Jurkat, Clone E6-1 (cell line): ENCODE data around the gene RHOBTB3.
"Not testable (repeated sequence)": the region's sequence is repeated elsewhere in the genome, so short reads cannot be mapped to it uniquely, and the experiment has no call there.

Experiments
- DNase-seq: peaks from one replicate; pipeline ENCODE4 v3.0.0-alpha.2; 2011; ENCODE audit warnings: low read depth, low spot score
- H3K4me3 ChIP-seq: 2 replicates; pipeline ENCODE4 v1.5.1; 2011; ENCODE audit warnings: mild to moderate bottlenecking, low read length, control low read depth, moderate library complexity

RHOBTB3 gene

DNA sequence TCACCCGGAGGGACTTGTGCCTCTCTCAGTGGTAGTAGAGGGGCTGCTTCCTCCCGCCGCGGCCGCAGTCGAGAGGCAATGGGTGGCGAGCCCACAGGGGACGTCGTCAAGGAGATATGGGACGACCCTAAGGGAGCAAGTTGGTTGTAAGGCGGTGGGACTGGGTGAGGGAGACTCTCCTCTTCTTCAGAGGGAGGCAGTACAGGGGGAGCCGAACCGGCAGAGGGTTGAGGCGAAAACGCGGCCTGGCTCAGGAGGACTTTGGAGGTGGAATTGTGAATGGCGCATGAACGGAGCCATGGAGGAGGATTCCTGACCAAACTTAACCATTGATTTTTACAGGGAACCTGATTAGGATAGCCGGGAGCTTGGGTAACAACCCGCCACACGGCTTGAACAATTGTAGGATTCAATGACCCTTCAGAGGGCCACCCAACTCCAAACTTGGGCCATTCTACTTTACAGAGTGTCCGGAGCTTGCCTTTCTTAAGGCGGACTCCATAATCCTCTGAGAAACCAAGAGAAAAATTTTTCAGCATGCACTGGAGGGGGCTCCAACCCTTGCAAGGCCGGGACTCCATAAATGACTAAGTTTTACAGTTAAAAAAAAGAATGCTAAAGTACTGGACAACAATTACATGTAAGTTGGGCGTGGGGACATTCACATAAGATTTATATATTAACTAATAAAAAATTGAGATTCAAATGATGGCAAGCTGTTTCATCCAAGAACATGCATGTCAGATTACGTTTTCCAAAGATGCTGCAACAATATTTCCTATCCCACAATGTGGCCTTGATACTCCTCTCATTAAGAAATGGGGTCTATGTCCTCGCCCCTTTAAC, 19.4 kb upstream of the RHOBTB3 start:
- no peak for DNase-seq
- H3K4me3 ChIP-seq: no peak overlapping the region

DNA sequence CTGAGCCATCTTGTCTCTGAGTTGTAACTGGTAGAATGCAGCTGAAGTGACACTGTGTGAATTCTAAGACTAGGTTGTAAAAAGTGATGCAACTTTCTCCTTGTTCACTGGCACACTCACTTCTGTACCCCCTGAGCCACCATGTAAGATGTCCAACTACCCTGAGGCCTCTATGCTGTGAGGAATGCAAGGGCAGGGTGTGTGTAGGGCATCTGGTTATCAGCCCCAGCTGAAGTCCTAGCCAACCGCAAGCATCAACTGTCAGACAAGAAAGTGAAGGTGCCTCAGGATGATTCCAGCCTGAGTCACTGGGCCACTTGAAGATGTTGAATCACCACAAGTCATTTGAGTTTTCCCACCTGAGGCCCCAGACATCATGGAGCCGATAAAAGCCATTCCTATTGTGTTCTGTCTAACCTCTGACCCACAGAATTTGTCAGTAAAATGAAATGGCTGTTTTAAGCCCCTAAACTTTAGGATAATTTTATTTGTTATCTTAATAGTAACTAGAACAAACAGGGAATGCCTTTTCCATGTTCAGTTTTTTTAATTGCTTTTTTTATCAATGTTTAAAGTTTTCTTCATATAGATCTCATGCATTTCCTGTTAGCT, 18.7 kb upstream of the RHOBTB3 start:
- no peak overlapping the region for H3K4me3 ChIP-seq
- DNase-seq: no peak

DNA sequence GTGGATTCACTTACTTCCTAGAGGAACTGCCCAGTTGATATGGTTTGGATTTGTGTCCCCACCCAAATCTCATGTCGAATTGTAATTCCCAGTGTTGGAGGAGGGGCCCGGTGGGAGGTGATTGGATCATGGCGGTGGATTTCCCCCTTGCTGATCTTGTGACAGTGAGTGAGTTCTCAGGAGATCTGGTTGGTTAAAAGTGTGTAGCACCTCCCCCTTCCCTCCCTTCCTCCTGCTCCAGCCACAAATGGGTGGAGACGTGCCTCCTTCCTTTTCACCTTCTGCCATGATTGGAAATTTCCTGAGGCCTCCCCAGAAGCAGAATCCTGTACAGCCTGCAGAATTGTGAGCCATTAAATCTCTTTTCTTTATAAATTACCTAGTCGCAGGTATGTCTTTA, 17.9 kb upstream of the RHOBTB3 start:
- H3K4me3 ChIP-seq, DNase-seq: not testable (repeated sequence)

DNA sequence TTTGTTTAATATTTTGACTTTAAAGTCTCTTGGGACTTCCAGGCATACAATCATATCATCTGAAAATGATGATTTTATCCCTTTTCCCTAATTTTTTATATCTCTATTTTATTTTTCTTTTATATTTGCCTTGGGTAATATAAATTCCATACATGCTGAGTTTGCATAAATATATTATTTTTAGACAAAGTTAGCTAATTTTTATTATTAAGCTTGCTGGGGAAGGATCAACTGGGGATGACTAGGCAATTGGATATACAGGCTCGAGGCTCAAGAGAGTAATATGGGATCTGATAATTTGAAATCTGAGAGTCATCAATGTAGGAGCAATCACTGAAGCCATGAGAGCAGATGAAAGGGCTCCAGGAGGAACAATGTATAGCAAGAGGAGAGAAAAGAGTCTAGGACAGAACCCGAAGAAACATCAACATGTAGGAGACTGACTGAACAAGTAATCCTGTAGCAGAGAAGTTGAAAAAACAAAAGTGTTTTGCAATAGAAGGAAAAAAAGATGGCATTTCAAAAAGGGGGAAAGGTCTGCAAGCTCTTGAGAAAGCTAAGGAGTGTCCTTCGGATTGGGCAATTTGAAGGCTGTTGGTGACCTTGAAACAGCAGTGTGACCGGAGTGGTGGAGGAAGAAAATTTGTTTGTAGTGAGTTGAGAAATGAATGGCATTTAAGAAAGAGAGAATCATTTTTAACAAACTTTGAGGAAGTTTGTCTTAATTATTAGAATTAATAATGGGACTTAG, 17.0 kb upstream of the RHOBTB3 start:
- H3K4me3 ChIP-seq: no peak overlapping the region
- no peak for DNase-seq

DNA sequence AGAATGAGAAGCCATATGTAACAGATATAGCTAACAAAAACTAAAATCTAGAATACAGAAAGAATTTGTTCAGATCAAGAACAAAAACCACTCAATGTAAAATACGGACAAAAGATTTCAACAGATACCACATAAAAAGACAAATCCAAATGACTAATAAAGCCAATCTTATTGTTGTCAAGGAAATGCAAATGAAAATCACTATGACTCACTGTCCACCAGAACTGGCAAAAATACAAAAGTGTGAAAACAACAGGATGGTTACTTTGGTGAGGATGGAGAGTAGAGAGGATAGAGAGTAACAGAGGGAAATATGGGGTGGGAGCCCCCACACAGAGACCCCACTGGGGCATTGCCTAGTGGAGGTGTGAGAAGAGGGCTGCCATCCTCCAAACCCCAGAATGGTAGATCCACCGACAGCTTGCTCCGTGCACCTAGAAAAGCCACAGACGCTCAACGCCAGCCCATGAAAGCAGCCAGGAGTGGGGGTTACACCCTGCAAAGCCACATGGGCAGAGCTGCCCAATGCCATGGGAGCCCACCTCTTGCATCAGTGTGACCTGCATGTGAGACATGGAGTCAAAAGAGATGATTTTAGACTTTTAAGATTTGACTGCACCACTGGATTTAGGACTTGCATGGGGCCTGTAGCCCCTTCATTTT, 15.2 kb upstream of the RHOBTB3 start:
- H3K4me3 ChIP-seq: no peak overlapping the region
- DNase-seq: no peak

DNA sequence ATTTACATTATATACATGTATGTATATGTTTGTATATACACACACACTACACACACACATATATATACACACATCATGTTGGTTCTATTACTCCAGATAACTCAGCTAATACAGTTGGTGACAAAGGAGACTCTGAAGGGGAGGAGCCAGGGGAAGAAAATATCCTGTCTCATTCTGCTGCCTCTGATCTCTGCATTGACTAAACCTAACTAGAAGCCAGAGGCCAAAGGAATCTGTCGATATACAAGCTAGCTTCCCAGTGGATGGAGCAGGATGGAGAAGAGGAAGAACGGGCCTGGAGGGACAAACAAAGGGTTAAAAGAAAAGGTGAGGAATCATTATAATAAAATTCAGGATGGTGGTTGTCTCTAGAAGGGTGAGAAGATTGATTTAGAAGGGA, 13.7 kb upstream of the RHOBTB3 start:
- DNase-seq: no peak
- H3K4me3 ChIP-seq: no peak overlapping the region

DNA sequence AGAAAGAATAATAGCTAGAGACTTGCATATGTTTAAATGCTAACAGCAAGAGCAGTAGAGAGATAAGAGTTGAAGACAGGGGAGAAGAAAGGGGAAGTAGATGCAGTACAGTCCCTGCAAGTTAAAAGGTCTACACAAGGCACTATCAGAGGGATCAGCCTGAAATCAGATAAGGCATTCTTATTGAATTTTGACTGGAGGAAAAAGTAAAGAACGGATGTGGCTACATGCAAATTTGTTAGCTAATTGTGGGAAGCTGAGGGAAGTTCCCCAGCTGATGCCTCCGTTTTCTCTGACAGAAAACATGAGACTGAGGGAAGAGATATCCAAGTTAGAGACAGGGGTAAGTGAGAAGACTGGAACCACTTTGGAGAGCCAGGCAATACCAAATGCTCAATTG, 12.9 kb upstream of the RHOBTB3 start:
- H3K4me3 ChIP-seq: no peak overlapping the region
- peak; percentile 94 for DNase-seq

DNA sequence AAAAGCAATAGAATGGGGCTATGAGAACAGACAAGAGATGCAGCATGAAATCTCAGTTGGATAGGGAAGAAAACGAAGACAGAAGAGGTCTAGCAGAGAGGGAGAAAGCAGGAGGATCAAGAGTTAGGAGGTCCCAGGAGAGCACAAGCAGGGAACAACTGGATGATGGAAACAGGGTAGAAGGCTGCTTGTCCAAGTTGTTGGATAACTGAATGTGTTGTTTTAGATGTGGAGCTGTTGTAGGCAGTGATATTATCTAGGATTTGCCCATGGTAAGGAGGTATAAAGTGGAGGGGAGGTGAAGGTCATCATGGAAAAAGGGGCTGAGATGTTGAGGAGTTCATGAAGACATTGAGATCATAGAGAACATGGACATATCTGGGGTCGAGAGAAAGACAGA, 12.4 kb upstream of the RHOBTB3 start:
- no peak overlapping the region for H3K4me3 ChIP-seq
- no peak for DNase-seq

DNA sequence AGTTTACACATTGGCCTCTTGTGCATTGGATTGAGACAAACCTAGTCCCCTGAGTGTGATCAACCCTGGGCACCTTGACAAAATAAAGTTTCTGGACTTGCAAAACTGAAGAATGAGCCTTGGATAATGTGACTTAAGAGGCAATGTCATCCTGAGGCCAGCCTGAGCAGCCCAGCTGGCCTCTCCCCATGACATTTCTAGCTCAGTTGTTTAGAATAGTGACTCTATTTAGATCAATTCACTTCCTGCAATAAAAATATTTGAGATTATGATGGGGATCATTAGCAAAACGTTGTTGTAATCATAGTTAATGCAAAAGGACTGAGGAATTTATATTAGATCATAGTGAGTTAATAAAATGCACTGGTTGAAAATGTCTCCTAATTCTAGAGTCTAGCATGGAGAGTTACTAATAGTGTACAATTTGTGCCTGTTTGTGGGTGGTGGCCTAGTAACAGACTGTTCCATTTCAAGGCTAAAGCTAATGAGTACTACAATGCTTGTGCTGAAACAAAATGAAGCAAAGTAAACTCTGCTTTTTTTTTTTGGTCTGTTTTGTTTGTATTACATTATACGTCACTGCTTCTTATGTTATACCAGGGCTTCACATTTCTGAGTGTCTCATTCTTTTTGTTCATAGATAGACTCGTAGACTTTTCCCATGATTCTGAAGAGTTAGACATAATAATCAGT, 10.9 kb upstream of the RHOBTB3 start:
- no peak for DNase-seq
- no peak overlapping the region for H3K4me3 ChIP-seq

DNA sequence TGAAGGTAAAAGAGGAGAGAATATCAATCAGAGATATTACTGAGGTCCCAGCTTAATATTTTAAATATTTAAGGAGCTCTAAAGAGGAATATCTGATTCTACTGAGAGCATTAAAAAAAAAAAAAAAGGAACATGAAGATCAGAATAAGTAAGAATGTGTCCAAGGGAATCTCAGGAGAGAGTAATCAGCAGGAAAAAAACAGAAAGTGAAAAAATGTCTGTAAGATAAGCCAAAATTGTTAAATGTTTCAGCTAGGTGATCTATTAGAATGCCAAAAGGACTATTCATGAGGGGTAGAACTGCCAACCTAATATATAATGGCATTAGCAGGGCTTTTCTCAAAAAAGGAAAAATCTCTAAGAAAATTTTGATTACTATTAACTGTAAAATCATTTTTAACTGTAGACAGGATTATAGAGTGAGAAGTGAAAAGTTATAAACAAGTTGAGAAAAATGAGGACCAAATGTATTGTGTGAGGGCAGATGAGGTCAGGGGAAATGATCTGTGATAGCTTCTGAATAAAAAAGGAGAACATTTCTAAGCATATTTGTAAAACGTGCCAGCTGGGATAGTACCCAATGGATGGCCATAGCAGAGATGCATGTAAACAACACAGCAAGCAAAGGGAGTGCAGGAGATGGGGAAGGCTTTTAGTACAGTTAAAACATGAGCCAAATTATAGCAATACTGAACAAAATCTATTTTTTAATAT, 9.4 kb upstream of the RHOBTB3 start:
- no peak overlapping the region for H3K4me3 ChIP-seq
- DNase-seq: no peak

DNA sequence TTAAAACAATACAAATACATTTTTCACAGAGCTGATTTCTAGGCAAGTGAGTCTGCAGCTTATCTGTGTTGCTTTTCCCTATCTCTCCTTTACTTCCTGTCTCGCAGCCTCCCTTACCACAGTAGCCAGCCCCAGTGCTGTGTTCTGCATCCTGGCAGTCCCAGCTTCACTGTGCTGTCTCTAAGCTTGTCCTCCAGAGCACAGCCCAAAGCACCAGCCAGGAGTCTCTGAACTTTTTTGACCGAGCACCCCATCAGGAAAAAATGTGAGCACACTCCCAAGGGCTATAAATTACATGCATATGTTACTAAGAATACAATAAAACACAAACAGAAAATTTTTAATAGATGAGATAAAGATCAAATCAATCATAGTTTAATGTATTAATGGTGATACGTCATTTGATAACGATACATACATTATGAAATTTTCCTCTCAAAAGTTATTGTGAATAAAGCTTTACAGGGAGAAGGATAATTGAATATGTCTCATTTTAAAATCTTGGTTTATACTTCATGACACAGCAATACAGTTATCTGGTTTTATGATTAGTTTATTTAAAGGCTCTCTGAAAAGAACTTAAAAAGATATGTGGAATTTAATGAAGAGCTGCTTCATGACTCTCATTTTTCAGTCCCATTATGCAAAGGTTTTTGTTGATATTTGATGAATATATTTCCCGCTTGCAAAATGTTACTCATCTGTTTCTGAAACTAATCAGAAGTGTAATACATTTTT, 7.3 kb upstream of the RHOBTB3 start:
- DNase-seq: no peak
- no peak overlapping the region for H3K4me3 ChIP-seq

DNA sequence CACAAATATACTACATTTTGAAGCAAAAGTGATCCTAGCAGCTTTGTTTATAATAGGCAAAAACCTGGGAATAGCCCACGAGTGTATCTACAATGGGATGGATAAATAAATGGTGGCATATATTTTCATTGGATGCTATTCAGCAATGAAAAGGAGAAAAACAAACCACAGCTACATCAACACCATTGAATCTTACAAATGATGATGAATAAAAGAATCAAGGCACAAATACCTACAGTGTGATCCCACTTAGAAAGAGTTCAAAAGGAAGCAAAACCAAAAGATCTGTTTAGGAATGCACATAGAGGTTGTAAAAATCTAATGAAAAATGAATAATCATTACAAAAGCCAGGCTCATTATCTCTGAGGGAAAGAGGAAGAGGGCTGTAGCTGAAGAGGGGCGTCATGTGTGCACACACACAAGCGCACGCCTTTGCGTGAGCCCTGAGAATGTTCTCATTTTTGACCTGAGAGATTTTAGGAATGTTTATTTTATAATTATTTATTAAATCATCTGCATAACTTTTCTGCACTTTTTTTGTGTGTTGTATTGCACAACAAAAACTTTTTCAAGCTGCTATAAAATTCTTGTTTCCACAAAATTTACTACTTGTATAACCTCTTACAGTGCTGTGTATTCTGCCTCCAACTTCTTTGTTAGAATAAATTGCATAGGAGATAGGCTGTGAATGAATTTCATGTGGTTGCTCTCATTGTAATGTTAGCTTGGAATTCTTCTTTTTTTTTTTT, 5.9 kb upstream of the RHOBTB3 start:
- H3K4me3 ChIP-seq: no peak overlapping the region
- no peak for DNase-seq

DNA sequence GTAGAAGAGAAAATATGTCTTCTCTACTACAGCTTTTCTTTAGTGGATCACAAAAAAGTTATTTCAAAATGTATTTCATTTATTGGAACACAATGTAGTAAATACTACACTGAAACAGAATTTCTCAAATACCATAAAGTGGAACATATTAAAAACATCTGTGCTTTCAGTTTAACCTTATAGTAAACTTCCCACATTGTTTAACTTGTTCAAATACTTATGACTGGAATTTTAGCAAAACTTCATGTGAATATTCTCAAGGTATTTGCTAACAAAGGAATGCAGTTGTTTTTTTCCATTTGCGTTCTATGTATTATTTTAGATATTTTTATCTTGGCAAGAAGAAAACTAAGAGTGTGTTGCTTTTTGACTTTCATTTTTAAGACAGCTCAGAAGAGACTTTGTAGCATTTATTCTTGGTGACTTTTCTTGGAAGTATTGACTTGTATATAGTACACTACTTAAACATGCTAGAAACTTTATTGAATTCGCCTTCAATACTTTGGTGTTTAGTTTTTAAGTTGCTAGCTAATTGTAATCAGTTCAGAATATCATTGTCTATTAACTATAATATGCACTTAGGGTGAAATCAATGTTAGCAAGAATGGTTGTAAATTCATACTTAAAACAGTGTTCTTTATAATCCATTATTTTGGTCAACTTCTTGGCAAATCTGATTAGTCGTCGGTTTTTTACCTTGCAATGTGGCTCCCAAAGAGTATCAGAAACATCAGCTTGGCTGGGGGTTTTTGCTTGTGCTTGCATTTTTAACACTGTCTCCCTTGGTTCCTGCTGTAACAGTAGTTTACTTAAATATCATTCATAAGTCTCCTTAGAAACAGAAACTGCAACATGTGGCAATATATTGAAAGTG, 5.0 kb upstream of the RHOBTB3 start:
- H3K4me3 ChIP-seq: no peak overlapping the region
- DNase-seq: no peak

DNA sequence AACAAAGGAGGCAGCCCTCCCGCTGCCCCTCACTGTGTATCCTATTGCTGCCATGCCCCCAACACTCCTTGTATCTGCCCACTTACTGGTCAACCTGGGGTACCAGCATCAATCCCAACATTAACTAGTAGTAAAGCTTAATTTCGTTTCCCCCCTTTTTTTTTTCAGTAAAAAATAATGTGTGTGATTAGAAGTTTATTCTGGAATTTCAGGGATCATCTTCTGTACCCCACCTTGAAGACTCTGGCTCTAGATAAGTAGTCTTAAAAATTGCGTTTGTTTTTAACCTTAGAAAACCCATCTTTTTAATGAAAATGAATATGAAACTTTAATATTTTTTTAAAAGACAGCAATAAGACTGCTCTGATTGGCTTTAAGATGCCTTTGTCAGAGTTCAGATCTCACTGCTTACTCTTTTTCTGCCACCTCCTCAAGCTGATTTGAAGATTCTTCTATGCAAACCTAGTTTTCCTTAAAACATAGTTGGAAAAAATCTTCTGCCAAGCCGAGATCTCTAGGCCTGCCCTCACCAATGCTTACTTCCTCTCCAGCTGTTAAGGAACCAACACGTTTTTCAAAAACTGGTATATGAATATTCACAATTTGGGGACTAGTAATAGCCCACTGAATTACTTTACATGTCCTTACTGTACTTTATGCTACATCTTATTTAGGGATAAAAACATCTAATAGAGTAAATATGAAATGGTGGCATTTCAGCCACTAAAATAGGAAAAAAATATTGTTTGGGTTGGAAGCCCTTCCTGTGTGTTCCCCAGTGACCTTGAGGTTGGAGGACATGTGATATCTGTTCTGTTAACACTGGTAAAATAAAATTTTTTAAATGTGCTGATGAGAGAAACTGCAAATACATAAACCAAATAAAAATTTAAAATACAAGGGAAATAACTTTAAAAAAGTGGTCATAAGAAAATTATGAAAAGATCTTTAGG, 4.0 kb upstream of the RHOBTB3 start:
- DNase-seq: no peak
- H3K4me3 ChIP-seq: no peak overlapping the region

DNA sequence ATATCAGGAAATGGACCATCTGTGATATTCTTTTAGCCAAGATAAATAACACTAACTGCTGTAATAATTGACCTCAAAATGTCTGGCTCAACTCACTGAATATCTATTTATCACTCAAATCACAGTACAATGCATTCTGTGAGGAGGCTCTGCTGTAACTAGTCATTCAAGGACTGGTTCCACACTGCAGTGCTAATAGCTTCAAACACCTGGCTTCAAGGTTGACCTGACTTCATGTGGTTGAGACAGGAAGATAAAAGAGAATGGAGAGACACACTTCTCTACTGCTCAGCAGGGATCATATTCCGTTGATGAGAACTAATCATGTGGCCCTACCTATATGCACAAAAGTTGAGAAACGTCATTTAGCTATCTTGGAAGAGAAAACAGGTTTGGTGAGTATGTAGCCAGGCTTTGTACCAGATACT, 3.4 kb upstream of the RHOBTB3 start:
- peak; percentile 70 for DNase-seq

More for the DNA sequence above, 3.4 kb upstream of the RHOBTB3 start:
- no peak overlapping the region for H3K4me3 ChIP-seq
